ENCODE results near the gene ETDB. TPM values are rescaled to one million over a fixed set of nuclear protein-coding genes. Genes with fewer than 3 reads are reported as not detected.
"Not testable (repeated sequence)": the region's sequence is repeated elsewhere in the genome, so short reads cannot be mapped to it uniquely, and the experiment has no call there.

ETDB gene
- not detected for total RNA-seq

- not testable (repeated sequence) for DNase-seq
Observed at GRCh38 chrX:135120056-135120576, at the start of gene ETDB. Gene ETDB (minus strand): TSS chrX:135120526. CDS start chrX:135119261, 1,265 bp downstream.

- DNase-seq = not testable (repeated sequence)
Observed at GRCh38 chrX:135169534-135169933, 49.2 kb upstream of the ETDB start.

- no peak for DNase-seq
Observed at GRCh38 chrX:135168486-135168885, 48.2 kb upstream of the ETDB start.

- DNase-seq = not testable (repeated sequence)
Observed at GRCh38 chrX:135154688-135155087, 34.4 kb upstream of the ETDB start.

- DNase-seq = not testable (repeated sequence)
Observed at GRCh38 chrX:135126145-135126544, 5.8 kb upstream of the ETDB start.

GRCh38 chrX:135116064-135116463 lies 4.3 kb downstream of the ETDB start:
- DNase-seq = not testable (repeated sequence)

GRCh38 chrX:135114392-135114791 lies 5.9 kb downstream of the ETDB start:
- DNase-seq = no peak

GRCh38 chrX:135112743-135113142 lies 7.6 kb downstream of the ETDB start:
- no peak for DNase-seq

GRCh38 chrX:135112096-135112729 lies 8.1 kb downstream of the ETDB start:
- DNase-seq = no peak

- DNase-seq = no peak
Observed at GRCh38 chrX:135109554-135109953, 10.8 kb downstream of the ETDB start.

GRCh38 chrX:135099493-135099783 lies 20.9 kb downstream of the ETDB start:
- no peak for DNase-seq

GRCh38 chrX:135097196-135097744 lies 23.1 kb downstream of the ETDB start:
- not testable (repeated sequence) for DNase-seq

- no peak for DNase-seq
Observed at GRCh38 chrX:135095715-135096114, 24.6 kb downstream of the ETDB start.

- DNase-seq = no peak
Observed at GRCh38 chrX:135094726-135095125, 25.6 kb downstream of the ETDB start.

GRCh38 chrX:135089126-135089525 lies 31.2 kb downstream of the ETDB start:
- no peak for DNase-seq

- no peak for DNase-seq
Observed at GRCh38 chrX:135087867-135088266, 32.5 kb downstream of the ETDB start.

- peak; percentile 2 for DNase-seq
Observed at GRCh38 chrX:135086197-135086854, 34.0 kb downstream of the ETDB start.

GRCh38 chrX:135081693-135082404 lies 38.5 kb downstream of the ETDB start:
- no peak for DNase-seq

Other genes starting within 250 kb of the ETDB start
- 26.1 TPM for gene MOSPD1, start 205.3 kb downstream of the ETDB start, total RNA-seq
- gene SMIM10, start 129.5 kb downstream of the ETDB start, total RNA-seq = 2.3 TPM
- gene RTL8B, start 98.0 kb downstream of the ETDB start, total RNA-seq = 3.6 TPM
- 21.6 TPM for gene RTL8C, start 88.2 kb downstream of the ETDB start, total RNA-seq
- 3.6 TPM for gene RTL8A, start 68.4 kb downstream of the ETDB start, total RNA-seq
- gene SMIM10L2B, start 21.8 kb downstream of the ETDB start, total RNA-seq = 2.0 TPM
- gene CT55, start 50.9 kb upstream of the ETDB start, total RNA-seq = not detected
- not detected for gene ETDA, start 131.5 kb upstream of the ETDB start, total RNA-seq
- gene ETDC, start 189.0 kb upstream of the ETDB start, total RNA-seq = not detected
- gene ZNF75D, start 223.6 kb upstream of the ETDB start, total RNA-seq = 11.9 TPM
- 15.4 TPM for gene ZNF449, start 224.3 kb upstream of the ETDB start, total RNA-seq